Gastrocnemius medialis (tissue), 4 donors: Measurements from ENCODE around the gene OR2V2.
"Not testable (repeated sequence)": the region's sequence is repeated elsewhere in the genome, so short reads cannot be mapped to it uniquely, and the experiment has no call there.

Experiments
- POLR2A ChIP-seq, 2 donors: fragments of 450-650 bp; IDR thresholded peaks; one replicate each; pipeline ENCODE4 v1.6.1; 2017; ENCODE audit warnings: antibody characterized with exemption in 2 of 2, mild to moderate bottlenecking in 2 of 2, moderate library complexity in 2 of 2
- TF ChIP-seq, protein P1 (sequence below), 5 experiments: fragments of 450-650 bp in 3 of 5; fragments of 200-600 bp in 2 of 5; sonication (generic) in 2 of 5; IDR thresholded peaks in 4 of 5; conservative IDR thresholded peaks in 1 of 5; 1 replicate in 4 of 5; 2 replicates in 1 of 5; pipeline ENCODE4 v1.5.1; 2016 to 2019; ENCODE audit warnings: antibody characterized with exemption in 5 of 5, mild to moderate bottlenecking in 3 of 5, moderate library complexity in 3 of 5

DNA sequence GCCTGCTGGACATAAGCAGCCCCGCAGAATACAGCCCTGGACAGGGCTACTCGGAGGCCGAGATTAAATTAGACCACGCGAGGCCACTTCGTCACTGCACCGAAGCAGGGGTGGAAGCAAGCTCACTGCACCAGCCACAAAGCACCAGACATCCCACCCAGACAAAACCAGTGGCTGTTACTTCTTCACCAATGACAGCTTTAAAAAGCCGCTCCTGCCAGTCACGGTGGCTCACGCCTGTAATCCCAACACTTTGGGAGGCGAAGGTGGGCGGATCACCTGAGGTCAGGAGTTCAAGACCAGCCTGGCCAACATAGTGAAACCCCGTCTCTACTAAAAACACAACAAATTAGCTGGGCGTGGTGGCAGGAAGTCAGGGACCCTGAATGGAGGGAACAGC, 30.2 kb downstream of the OR2V2 start:
- TF ChIP-seq, protein P1, sequence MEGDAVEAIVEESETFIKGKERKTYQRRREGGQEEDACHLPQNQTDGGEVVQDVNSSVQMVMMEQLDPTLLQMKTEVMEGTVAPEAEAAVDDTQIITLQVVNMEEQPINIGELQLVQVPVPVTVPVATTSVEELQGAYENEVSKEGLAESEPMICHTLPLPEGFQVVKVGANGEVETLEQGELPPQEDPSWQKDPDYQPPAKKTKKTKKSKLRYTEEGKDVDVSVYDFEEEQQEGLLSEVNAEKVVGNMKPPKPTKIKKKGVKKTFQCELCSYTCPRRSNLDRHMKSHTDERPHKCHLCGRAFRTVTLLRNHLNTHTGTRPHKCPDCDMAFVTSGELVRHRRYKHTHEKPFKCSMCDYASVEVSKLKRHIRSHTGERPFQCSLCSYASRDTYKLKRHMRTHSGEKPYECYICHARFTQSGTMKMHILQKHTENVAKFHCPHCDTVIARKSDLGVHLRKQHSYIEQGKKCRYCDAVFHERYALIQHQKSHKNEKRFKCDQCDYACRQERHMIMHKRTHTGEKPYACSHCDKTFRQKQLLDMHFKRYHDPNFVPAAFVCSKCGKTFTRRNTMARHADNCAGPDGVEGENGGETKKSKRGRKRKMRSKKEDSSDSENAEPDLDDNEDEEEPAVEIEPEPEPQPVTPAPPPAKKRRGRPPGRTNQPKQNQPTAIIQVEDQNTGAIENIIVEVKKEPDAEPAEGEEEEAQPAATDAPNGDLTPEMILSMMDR (IDR thresholded peaks at IDR 0.05 in 4 of 5, conservative IDR thresholded peaks at IDR 0.05 in 1 of 5): not testable (repeated sequence)
- not testable (repeated sequence) for TF ChIP-seq POLR2A (IDR thresholded peaks at IDR 0.05)
